GM15510 (cell line): ENCODE results near the gene COPG1.

Source experiments
- POLR2A ChIP-seq: IDR thresholded peaks from 3 replicates; pipeline ENCODE4 v1.6.1; 2011; ENCODE audit warnings: borderline replicate concordance; ENCODE audit not compliant: insufficient read length; ENCODE audit errors: extremely low read depth

COPG1 gene

GRCh38 chr3:129259612-129260477 is 10.4 kb downstream of the COPG1 start:
- no peak for TF ChIP-seq POLR2A

GRCh38 chr3:129260606-129261005 is 11.2 kb downstream of the COPG1 start:
- no peak for TF ChIP-seq POLR2A

- no peak for TF ChIP-seq POLR2A
Observed at GRCh38 chr3:129261894-129262293, 12.5 kb downstream of the COPG1 start.

- no peak for TF ChIP-seq POLR2A
Observed at GRCh38 chr3:129263161-129263910, 13.9 kb downstream of the COPG1 start.

GRCh38 chr3:129266651-129267050 is 17.2 kb downstream of the COPG1 start:
- no peak for TF ChIP-seq POLR2A

GRCh38 chr3:129268396-129268795 is 19.0 kb downstream of the COPG1 start:
- TF ChIP-seq POLR2A: no peak

GRCh38 chr3:129271674-129272073 is 22.3 kb downstream of the COPG1 start:
- no peak for TF ChIP-seq POLR2A

- no peak for TF ChIP-seq POLR2A
Observed at GRCh38 chr3:129276385-129276784, 27.0 kb downstream of the COPG1 start.

GRCh38 chr3:129277829-129278271 is 28.4 kb downstream of the COPG1 start:
- no peak for TF ChIP-seq POLR2A

- peak; percentile 58 for TF ChIP-seq POLR2A
Observed at GRCh38 chr3:129278439-129278965, 29.1 kb downstream of the COPG1 start, which contains the start of gene HMCES. Gene HMCES, plus strand, starts transcription at chr3:129278870. Its CDS starts 863 bp downstream, at chr3:129279733.

GRCh38 chr3:129278966-129279906 is 29.8 kb downstream of the COPG1 start:
- peak; percentile 20 for TF ChIP-seq POLR2A

- TF ChIP-seq POLR2A: no peak
Observed at GRCh38 chr3:129280183-129280582, 30.8 kb downstream of the COPG1 start.

- TF ChIP-seq POLR2A: no peak
Observed at GRCh38 chr3:129281726-129282125, 32.3 kb downstream of the COPG1 start.

GRCh38 chr3:129282727-129283327 is 33.4 kb downstream of the COPG1 start:
- no peak for TF ChIP-seq POLR2A
